Urinary bladder (tissue), 4 donors: ENCODE measurements around the gene GGTA1. TPM values are rescaled to one million over a fixed set of nuclear protein-coding genes. Genes with fewer than 3 reads are reported as not detected.
"Not testable (repeated sequence)": the region's sequence is repeated elsewhere in the genome, so short reads cannot be mapped to it uniquely, and the experiment has no call there.

Source experiments
- DNase-seq: peaks from one replicate; pipeline ENCODE4 v3.0.0-alpha.2; 2015; ENCODE audit errors: extremely low spot score
- H3K27ac ChIP-seq: one replicate; pipeline ENCODE4 v1.5.1; 2013; ENCODE audit warnings: low read depth, mild to moderate bottlenecking, moderate library complexity
- H3K36me3 ChIP-seq: one replicate; pipeline ENCODE4 v1.6.1; 2013; ENCODE audit warnings: mild to moderate bottlenecking, moderate library complexity; ENCODE audit not compliant: insufficient read depth
- H3K4me1 ChIP-seq: one replicate; pipeline ENCODE4 v1.6.1; 2013; ENCODE audit warnings: mild to moderate bottlenecking, moderate library complexity; ENCODE audit not compliant: insufficient read depth
- H3K4me3 ChIP-seq: one replicate; pipeline ENCODE4 v1.5.1; 2013; ENCODE audit warnings: low read depth, low read length
- WGBS: extraction: QIAGEN DNeasy Blood & Tissue Kit; methylation state at CpG from one replicate; pipeline ENCODE4 v1.1.7; 2013; 5-methylcytosine and 5-hydroxymethylcytosine counted together
- polyA plus RNA-seq: library from polyadenylated mRNA; stranded (reverse); fragments of 200-250 nt; gene quantifications from one replicate; pipeline ENCODE4 v1.2.3, GENCODE V29; 2013
- total RNA-seq: library from RNA; depleted of rRNA; stranded (reverse); fragments of >200 nt; gene quantifications from one replicate; pipeline ENCODE4 v1.2.3, GENCODE V29; 2014
- donor health status: healthy with polysubstance abuse.
- donor health status: healthy.

Gene GGTA1
- total and polyA plus RNA-seq, 2 donors = 5.1 to 10.2 TPM

DNA sequence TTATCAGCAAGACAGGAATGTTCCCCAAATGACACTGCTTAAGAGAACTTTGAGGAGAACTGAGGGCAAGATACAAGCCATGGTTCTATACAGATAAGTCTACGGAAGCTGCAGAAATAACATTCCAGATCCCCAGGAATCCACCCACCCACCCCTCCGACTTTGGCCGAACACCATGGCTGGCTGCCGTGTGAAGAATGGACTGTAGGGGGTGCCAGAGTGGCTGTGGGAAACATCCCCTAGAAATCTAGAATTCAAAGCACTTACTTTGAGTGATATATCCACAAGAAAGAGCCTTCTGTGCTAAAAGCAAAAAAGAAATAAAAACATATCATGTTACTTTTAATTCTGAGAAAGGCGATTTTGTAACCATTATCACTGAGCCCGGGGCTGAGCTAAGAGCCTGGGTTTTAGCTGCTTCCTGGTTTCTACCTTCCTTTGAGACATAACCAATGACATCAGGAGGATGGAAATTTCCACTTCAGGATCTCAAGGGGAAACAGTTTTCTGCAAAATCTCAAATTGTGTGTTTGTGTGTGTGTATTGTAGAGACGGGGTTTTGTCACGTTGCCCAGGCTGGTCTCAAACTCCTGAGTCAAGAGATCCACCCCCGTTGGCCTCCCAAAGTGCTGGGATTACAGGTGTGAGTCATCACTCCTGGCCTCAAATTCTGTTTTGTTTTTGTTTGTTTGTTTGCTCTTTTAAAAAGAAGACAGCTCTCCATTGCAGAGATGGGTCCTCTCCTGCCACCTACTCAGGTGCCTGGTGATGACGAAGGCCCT, 36.4 kb downstream of the GGTA1 start:
- 33% methylated on average over 10 of the region's 10 CpGs for WGBS
- H3K4me1 ChIP-seq = no peaks in the 10 kb centered on the region
- no peak for DNase-seq
- no peak overlapping the region for H3K27ac ChIP-seq
- H3K4me3 ChIP-seq = no peak overlapping the region
- no peaks in the 10 kb centered on the region for H3K36me3 ChIP-seq

- no peak overlapping the region for H3K4me3 ChIP-seq
- no peaks in the 10 kb centered on the region for H3K36me3 ChIP-seq
- DNase-seq = no peak
- no peaks in the 10 kb centered on the region for H3K4me1 ChIP-seq
- WGBS = 40% methylated on average over 1 of the region's 1 CpG
- H3K27ac ChIP-seq = no peak overlapping the region
Measured at GRCh38 chr9:121459513-121459912, 40.1 kb downstream of the GGTA1 start.

- not testable (repeated sequence) for H3K4me3 ChIP-seq, DNase-seq
- 97% methylated on average over 4 of the region's 4 CpGs for WGBS
Measured at GRCh38 chr9:121458449-121458848, 41.2 kb downstream of the GGTA1 start.

GRCh38 chr9:121455527-121456239, 44.0 kb downstream of the GGTA1 start:
- no peaks in the 10 kb centered on the region for H3K36me3 ChIP-seq
- no peak for DNase-seq
- WGBS = 79% methylated on average over 8 of the region's 8 CpGs
- no peak overlapping the region for H3K4me3 ChIP-seq
- no peaks in the 10 kb centered on the region for H3K4me1 ChIP-seq
- H3K27ac ChIP-seq = no peak overlapping the region

More at GRCh38 chr9:121458449-121458848, 41.2 kb downstream of the GGTA1 start:
- H3K36me3 ChIP-seq, H3K4me1 ChIP-seq, H3K27ac ChIP-seq: not testable (repeated sequence)

- WGBS = 82% methylated on average over 3 of the region's 3 CpGs
- Histone ChIP-seq H3K36me3 (no peaks in the 10 kb centered on the region), H3K27ac (no peak overlapping the region), H3K4me1 (no peaks in the 10 kb centered on the region), H3K4me3 (no peak overlapping the region)
- DNase-seq = no peak
Measured at GRCh38 chr9:121454972-121455371, 44.7 kb downstream of the GGTA1 start.

DNA sequence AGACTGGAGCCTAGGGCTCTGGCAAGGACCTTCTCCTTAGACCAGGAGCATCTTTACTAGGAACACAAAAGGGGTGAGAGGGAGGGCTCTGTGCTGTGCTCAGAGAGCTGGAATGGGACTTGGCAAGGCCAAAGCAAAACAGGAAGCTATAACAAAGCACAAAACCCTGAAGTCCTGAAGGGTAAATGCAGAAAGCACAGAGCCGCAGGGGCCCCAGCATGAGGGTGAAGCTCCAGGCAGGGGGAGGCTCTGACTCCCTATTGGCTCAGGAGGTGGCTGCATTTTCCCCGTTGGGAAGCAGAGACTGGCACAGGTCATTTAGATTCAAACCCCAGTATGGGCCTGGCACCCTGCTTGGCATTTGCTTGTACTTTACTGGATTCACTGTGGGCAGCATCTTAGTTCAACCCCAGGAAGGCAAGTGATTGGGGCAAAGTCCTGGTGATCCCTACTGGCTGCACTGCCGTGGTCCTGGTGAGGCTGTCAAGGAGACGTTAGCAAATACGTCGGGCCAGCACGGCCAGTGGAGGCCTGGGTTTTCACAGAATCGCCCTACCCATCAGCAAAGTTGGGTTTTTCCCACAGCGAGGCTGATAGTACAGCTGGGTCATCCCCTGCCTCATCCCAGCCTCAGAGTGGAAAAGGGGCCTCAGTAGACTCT, 46.3 kb downstream of the GGTA1 start:
- no peak for DNase-seq
- Histone ChIP-seq H3K27ac (no peak overlapping the region), H3K36me3 (no peaks in the 10 kb centered on the region), H3K4me3 (no peak overlapping the region), H3K4me1 (no peaks in the 10 kb centered on the region)
- 74% methylated on average over 9 of the region's 9 CpGs for WGBS

GRCh38 chr9:121452085-121452484, 47.6 kb downstream of the GGTA1 start:
- Histone ChIP-seq H3K4me3 (no peak overlapping the region), H3K36me3 (no peaks in the 10 kb centered on the region), H3K27ac (no peak overlapping the region), H3K4me1 (no peaks in the 10 kb centered on the region)
- DNase-seq = no peak
- 95% methylated on average over 6 of the region's 6 CpGs for WGBS

- no peak for DNase-seq
- H3K27ac ChIP-seq = no peak overlapping the region
- H3K4me1 ChIP-seq = no peaks in the 10 kb centered on the region
- WGBS = 64% methylated on average over 2 of the region's 2 CpGs
- no peak overlapping the region for H3K4me3 ChIP-seq
- H3K36me3 ChIP-seq = no peaks in the 10 kb centered on the region
Measured at GRCh38 chr9:121451586-121451985, 48.1 kb downstream of the GGTA1 start.

GRCh38 chr9:121450241-121450640, 49.4 kb downstream of the GGTA1 start:
- H3K36me3 ChIP-seq = no peaks in the 10 kb centered on the region
- H3K4me1 ChIP-seq = no peaks in the 10 kb centered on the region
- WGBS = 23% methylated on average over 3 of the region's 3 CpGs
- no peak overlapping the region for H3K4me3 ChIP-seq
- peak; percentile 50 for DNase-seq
- H3K27ac ChIP-seq = no peak overlapping the region

GRCh38 chr9:121449786-121450185, 49.9 kb downstream of the GGTA1 start:
- H3K27ac ChIP-seq = no peak overlapping the region
- no peaks in the 10 kb centered on the region for H3K36me3 ChIP-seq
- 33% methylated on average over 2 of the region's 2 CpGs for WGBS
- H3K4me1 ChIP-seq = no peaks in the 10 kb centered on the region
- H3K4me3 ChIP-seq = no peak overlapping the region
- DNase-seq = no peak

- 71% methylated on average over 6 of the region's 6 CpGs for WGBS
- Histone ChIP-seq H3K4me1 (no peaks in the 10 kb centered on the region), H3K36me3 (no peaks in the 10 kb centered on the region), H3K4me3 (no peak overlapping the region), H3K27ac (no peak overlapping the region)
- DNase-seq = no peak
Measured at GRCh38 chr9:121447321-121447834, 52.3 kb downstream of the GGTA1 start.

- 95% methylated on average over 3 of the region's 3 CpGs for WGBS
- DNase-seq = no peak
- Histone ChIP-seq H3K4me1 (no peaks in the 10 kb centered on the region), H3K4me3 (no peak overlapping the region), H3K36me3 (no peaks in the 10 kb centered on the region), H3K27ac (no peak overlapping the region)
Measured at GRCh38 chr9:121445986-121446385, 53.7 kb downstream of the GGTA1 start.

DNA sequence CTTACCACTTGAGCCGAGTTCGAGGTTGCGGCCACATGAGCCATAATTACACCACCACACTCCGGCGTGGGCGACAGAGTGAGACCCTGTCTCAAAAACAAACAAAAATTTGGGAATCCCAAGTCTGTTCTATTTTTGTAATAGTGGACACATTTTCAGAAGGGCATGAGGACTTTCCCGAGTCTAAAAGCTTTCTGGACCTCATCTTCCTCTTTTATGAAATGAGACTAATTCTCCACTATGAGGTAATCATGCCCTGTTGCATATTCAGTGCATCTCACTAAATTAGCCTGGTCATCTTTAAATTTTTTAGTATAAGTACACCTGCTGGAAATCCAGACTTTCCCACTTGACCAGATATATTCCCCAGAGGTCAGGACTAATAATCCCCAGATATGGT, 55.7 kb downstream of the GGTA1 start:
- Histone ChIP-seq H3K27ac (no peak overlapping the region), H3K4me3 (no peak overlapping the region), H3K36me3 (no peaks in the 10 kb centered on the region), H3K4me1 (no peaks in the 10 kb centered on the region)
- no peak for DNase-seq
- 96% methylated on average over 7 of the region's 7 CpGs for WGBS

DNA sequence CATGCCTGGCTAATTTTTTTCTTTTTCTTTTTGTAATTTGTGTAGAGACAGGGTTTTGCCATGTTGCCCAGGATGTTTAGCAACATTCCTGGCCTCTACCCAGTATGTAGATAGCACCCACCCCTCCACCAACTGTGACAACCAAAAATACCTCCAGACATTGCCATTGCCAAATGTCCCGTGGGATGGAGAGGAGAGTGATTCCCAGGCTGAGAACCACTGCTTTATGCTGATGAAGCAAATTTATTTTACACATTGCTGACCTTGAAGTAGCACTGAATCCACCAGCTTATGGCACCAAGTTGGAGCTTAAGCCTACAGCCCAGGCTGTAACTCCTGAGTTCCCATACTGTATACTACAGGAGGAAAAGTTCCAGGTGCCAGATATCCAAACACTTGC, 58.5 kb downstream of the GGTA1 start:
- H3K4me1 ChIP-seq = no peaks in the 10 kb centered on the region
- H3K27ac ChIP-seq = no peak overlapping the region
- 80% methylated on average over 1 of the region's 1 CpG for WGBS
- H3K4me3 ChIP-seq = no peak overlapping the region
- H3K36me3 ChIP-seq = no peaks in the 10 kb centered on the region
- no peak for DNase-seq
